HCT116 (cell line): ENCODE results near the gene ETNPPL. TPM values are rescaled to one million over a fixed set of nuclear protein-coding genes. Genes with fewer than 3 reads are reported as not detected.
A peak's percentile ranks its signal among the peaks of the same experiment; 100 is the strongest.

Experiments
- ATAC-seq: fragments of 200-7000 bp; cut with Tn5 transposase; 2 replicates; pipeline ENCODE4 v1.9.1; 2020; ENCODE audit warnings: mild to moderate bottlenecking, moderate library complexity
- Bru-seq: library from RNA; stranded (reverse); fragments of 400-500 nt; gene quantifications from one replicate; lab custom pipeline; 2021; lab: Mats Ljungman, UMichigan
- BruChase-seq, 2 experiments: library from RNA; stranded (reverse); fragments of 400-500 nt; gene quantifications; one replicate each; lab custom pipeline; 2021; lab: Mats Ljungman, UMichigan
- BruUV-seq: library from RNA; stranded (reverse); fragments of 400-500 nt; replicated peaks from 2 replicates; lab custom pipeline; 2021; lab: Mats Ljungman, UMichigan
- CTCF ChIA-PET: fragments of 300-600 bp; sonication (Branson Sonifier 250); formaldehyde crosslinking; loops from one replicate; lab custom pipeline; 2021; ENCODE audit warnings: antibody characterized with exemption; lab: Charles Lee
- POLR2A ChIA-PET: fragments of 300-600, 350-600 bp; sonication (Branson Sonifier 250); formaldehyde crosslinking; loops from one replicate; lab custom pipeline; 2021; ENCODE audit warnings: antibody characterized with exemption; lab: Charles Lee
- RAD21 ChIA-PET, 2 experiments: fragments of 300-600 bp; sonication (Branson Sonifier 250); formaldehyde crosslinking; loops; one replicate each; lab custom pipeline; 2023; ENCODE audit warnings: low total read pairs in 2 of 2; ENCODE audit not compliant: uncharacterized antibody in 2 of 2, unreplicated experiment in 2 of 2, low non-redundant PET in 1 of 2; lab: Charles Lee
- DNase-seq: peaks from one replicate; pipeline ENCODE4 v3.0.0-alpha.2; 2010; ENCODE audit warnings: low read depth, low spot score
- H2AFZ ChIP-seq: fragments of 200-600 bp; shearing (Covaris generic), sonication (generic); 2 replicates; pipeline ENCODE4 v1.6.1; 2017; ENCODE audit warnings: low read depth, mixed run types, mixed read lengths, antibody characterized with exemption, low read length; ENCODE audit not compliant: poor library complexity, severe bottlenecking
- H3K27ac ChIP-seq: 2 replicates; pipeline ENCODE4 v1.5.1; 2012; ENCODE audit warnings: low read depth, low read length
- H3K27me3 ChIP-seq: fragments of 200-600 bp; sonication (generic); 2 replicates; pipeline ENCODE4 v1.6.1; 2016; ENCODE audit warnings: mixed run types, low read length, mixed read lengths; ENCODE audit not compliant: insufficient read depth
- H3K36me3 ChIP-seq, 2 experiments: fragments of 200-500 bp in 1 of 2; fragments of 200-600 bp in 1 of 2; sonication (Bioruptor generic) in 1 of 2; sonication (generic) in 1 of 2; 2 replicates each; pipeline versions ENCODE4 v1.5.1 to v1.6.1; 2014 to 2016; ENCODE audit warnings: low read length in 2 of 2, inconsistent platforms in 1 of 2, mixed read lengths in 1 of 2, mixed run types in 1 of 2; ENCODE audit not compliant: insufficient read depth in 2 of 2, control insufficient read depth in 1 of 2
- H3K4me1 ChIP-seq, 2 experiments: fragments of 200-600 bp in 1 of 2; sonication (generic) in 1 of 2; 2 replicates each; pipeline versions ENCODE4 v1.5.1 to v1.6.1; 2012 to 2017; ENCODE audit warnings: low read length in 2 of 2, inconsistent platforms in 1 of 2, mild to moderate bottlenecking in 1 of 2, mixed read lengths in 1 of 2, mixed run types in 1 of 2, moderate library complexity in 1 of 2; ENCODE audit not compliant: insufficient read depth in 2 of 2, control insufficient read depth in 1 of 2
- H3K4me2 ChIP-seq: fragments of 200-600 bp; sonication (generic); 2 replicates; pipeline ENCODE4 v1.6.1; 2017; ENCODE audit warnings: mixed run types, low read length, mixed read lengths
- H3K4me3 ChIP-seq, 2 experiments: fragments of 200-600 bp in 1 of 2; sonication (generic) in 1 of 2; replicated peaks in 1 of 2; 2 replicates each; pipeline ENCODE4 v1.5.1; 2011 to 2016; ENCODE audit warnings: low read length in 2 of 2, control low read depth in 1 of 2, low read depth in 1 of 2, mild to moderate bottlenecking in 1 of 2, mixed read lengths in 1 of 2, mixed run types in 1 of 2
- H3K79me2 ChIP-seq: fragments of 200-600 bp; sonication (generic); 2 replicates; pipeline ENCODE4 v1.6.1; 2017; ENCODE audit warnings: mild to moderate bottlenecking, mixed run types, low read length, moderate library complexity, mixed read lengths; ENCODE audit not compliant: insufficient read depth
- H3K9ac ChIP-seq: fragments of 200-600 bp; sonication (generic); 2 replicates; pipeline ENCODE4 v1.6.1; 2016; ENCODE audit warnings: low read length, mixed read lengths
- H3K9me2 ChIP-seq: fragments of 200-600 bp; sonication (generic), shearing (Covaris generic); 2 replicates; pipeline ENCODE4 v1.6.1; 2017; ENCODE audit warnings: mixed run types, mild to moderate bottlenecking, moderate library complexity; ENCODE audit not compliant: insufficient read depth
- H3K9me3 ChIP-seq, 2 experiments: fragments of 200-500 bp in 1 of 2; fragments of 200-600 bp in 1 of 2; sonication (Bioruptor generic) in 1 of 2; sonication (generic) in 1 of 2; 2 replicates each; pipeline ENCODE4 v1.6.1; 2014 to 2017; ENCODE audit warnings: low read length in 2 of 2, mixed read lengths in 2 of 2, inconsistent platforms in 1 of 2, low read depth in 1 of 2, mild to moderate bottlenecking in 1 of 2, mixed run types in 1 of 2, moderate library complexity in 1 of 2; ENCODE audit not compliant: control insufficient read depth in 1 of 2, insufficient read depth in 1 of 2
- H4K20me1 ChIP-seq: fragments of 200-600 bp; sonication (generic), shearing (Covaris generic); 2 replicates; pipeline ENCODE4 v1.6.1; 2017; ENCODE audit warnings: mixed run types, mild to moderate bottlenecking, moderate library complexity; ENCODE audit not compliant: insufficient read depth
- CBX3 ChIP-seq: IDR thresholded peaks from 2 replicates; pipeline ENCODE4 v1.6.1; 2012; ENCODE audit warnings: low read depth
- CEBPB ChIP-seq: IDR thresholded peaks from 2 replicates; pipeline ENCODE4 v1.6.1; 2012; ENCODE audit warnings: low read depth
- EZH2phosphoT487 ChIP-seq: fragments of 200-600 bp; IDR thresholded peaks from 2 replicates; pipeline ENCODE4 v1.6.1; 2018; ENCODE audit warnings: antibody characterized with exemption, borderline replicate concordance
- FOSL1 ChIP-seq: IDR thresholded peaks from 2 replicates; pipeline ENCODE4 v1.6.1; 2012; ENCODE audit warnings: low read depth
- JUND ChIP-seq: IDR thresholded peaks from 2 replicates; pipeline ENCODE4 v1.6.1; 2012
- RAD21 ChIP-seq: IDR thresholded peaks from 2 replicates; pipeline ENCODE4 v1.6.1; 2012; ENCODE audit warnings: low read depth, mild to moderate bottlenecking
- SRF ChIP-seq: IDR thresholded peaks from 2 replicates; pipeline ENCODE4 v1.6.1; 2012; ENCODE audit warnings: low read depth
- TCF7L2 ChIP-seq: IDR thresholded peaks from 2 replicates; pipeline ENCODE4 v1.7.0; 2011; ENCODE audit warnings: borderline replicate concordance, inconsistent platforms; ENCODE audit not compliant: insufficient read depth, insufficient read length; ENCODE audit errors: extremely low read depth
- YY1 ChIP-seq: IDR thresholded peaks from 2 replicates; pipeline ENCODE4 v1.6.1; 2011; ENCODE audit warnings: low read length, low read depth, moderate library complexity, mild to moderate bottlenecking; ENCODE audit not compliant: insufficient replicate concordance; ENCODE audit errors: extremely low read depth
- ZBTB33 ChIP-seq: IDR thresholded peaks from 2 replicates; pipeline ENCODE4 v1.6.1; 2011; ENCODE audit warnings: mild to moderate bottlenecking, low read length, moderate library complexity; ENCODE audit not compliant: insufficient replicate concordance; ENCODE audit errors: extremely low read depth
- ZFX ChIP-seq: fragments of 450-650 bp; IDR thresholded peaks from 2 replicates; pipeline ENCODE4 v1.6.1; 2017
- intact Hi-C: fragments of 100-400 bp; cut with micrococcal nuclease; formaldehyde crosslinking; loops from 2 replicates; pipeline ENCODE4 v1.10.0; 2022
- long read RNA-seq: library from polyadenylated mRNA; unstranded; transcript quantifications from one replicate; pipeline ENCODE4 v2.0.0, GENCODE V29; 2021; ENCODE audit not compliant: unreplicated experiment
- polyA plus RNA-seq: library from polyadenylated mRNA; unstranded; fragments of >200 nt; gene quantifications from 2 replicates; pipeline ENCODE4 v1.2.1, GENCODE V29; 2012; ENCODE audit warnings: missing spikeins
- total RNA-seq: library from RNA; stranded (reverse); gene quantifications from one replicate; pipeline ENCODE4 v1.2.1, GENCODE V29; 2021; ENCODE audit not compliant: unreplicated experiment

ETNPPL gene
- total RNA-seq (not detected), Bru-seq, nascent RNA (not detected), BruChase-seq, experiment 1, labeled RNA remaining after a 6-hour chase (not detected), BruChase-seq, experiment 2, labeled RNA remaining after a 2-hour chase (percentile 4 among the genes with signal in this experiment)
- not detected in 2 replicates for polyA plus RNA-seq
- long read RNA-seq: 0 reads

- Histone ChIP-seq H3K27ac (no peak within 1 kb of the TSS), H4K20me1 (no peaks in the 10 kb centered on the region), H3K9me3 (no peaks in the 10 kb centered on the region), H3K9ac (no peak within 1 kb of the TSS), H3K4me2 (no peak within 1 kb of the TSS), H3K4me3 (no peak within 1 kb of the TSS), H3K4me1 (no peaks in the 10 kb centered on the region), H3K36me3 (no peaks in the 10 kb centered on the region), H3K9me2 (no peaks in the 10 kb centered on the region), H3K79me2 (no peaks in the 10 kb centered on the region), H2AFZ (no peak within 1 kb of the TSS), H3K27me3 (no peaks in the 10 kb centered on the region)
- no TSS peak for BruUV-seq
- ChIA-PET RAD21 (no interaction called here), POLR2A (no interaction called here), CTCF (no interaction called here)
- DNase-seq (no peak), ATAC-seq (no peak)
- TF ChIP-seq RAD21: no peak
- TF ChIP-seq CBX3: no peak
- no peak for TF ChIP-seq JUND
- no peak for TF ChIP-seq TCF7L2
- no peak for TF ChIP-seq ZBTB33
- no peak for TF ChIP-seq YY1
- no peak for TF ChIP-seq ZFX
- no peak for TF ChIP-seq CEBPB
- no peak for TF ChIP-seq SRF
- no peak for TF ChIP-seq EZH2phosphoT487
- TF ChIP-seq FOSL1: no peak
- intact Hi-C loops: no loop called here
These were observed at the start of gene ETNPPL for GRCh38 chr4:108762559-108763225. ETNPPL (minus strand) TSS chr4:108763053; CDS start chr4:108762898, 155 bp downstream.
